Measurements from ENCODE around the gene GPS1.
"Not testable (repeated sequence)": the region's sequence is repeated elsewhere in the genome, so short reads cannot be mapped to it uniquely, and the experiment has no call there.

GPS1 gene

DNA sequence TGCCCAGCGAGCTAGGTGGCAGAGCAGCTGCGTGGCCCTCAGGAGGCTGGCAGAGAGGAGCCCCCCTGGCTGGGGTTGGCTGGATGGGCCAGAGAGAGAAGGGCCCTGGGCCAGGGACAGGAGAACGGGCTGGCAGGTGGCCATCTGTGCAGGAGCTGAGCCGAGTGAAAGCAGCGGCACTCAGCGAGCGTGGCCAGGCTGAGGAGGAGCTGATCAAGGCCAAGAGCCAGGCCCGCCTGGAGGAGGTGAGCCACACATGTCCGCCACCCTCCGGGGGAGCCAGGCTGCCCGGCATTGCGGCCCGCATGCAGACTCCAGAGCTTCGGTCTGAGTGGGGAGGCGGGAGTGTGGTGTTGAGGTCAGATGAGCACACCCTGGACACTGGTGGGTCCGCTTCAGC is 22.3 kb upstream of the GPS1 start:
- no peak for DNase-seq

DNA sequence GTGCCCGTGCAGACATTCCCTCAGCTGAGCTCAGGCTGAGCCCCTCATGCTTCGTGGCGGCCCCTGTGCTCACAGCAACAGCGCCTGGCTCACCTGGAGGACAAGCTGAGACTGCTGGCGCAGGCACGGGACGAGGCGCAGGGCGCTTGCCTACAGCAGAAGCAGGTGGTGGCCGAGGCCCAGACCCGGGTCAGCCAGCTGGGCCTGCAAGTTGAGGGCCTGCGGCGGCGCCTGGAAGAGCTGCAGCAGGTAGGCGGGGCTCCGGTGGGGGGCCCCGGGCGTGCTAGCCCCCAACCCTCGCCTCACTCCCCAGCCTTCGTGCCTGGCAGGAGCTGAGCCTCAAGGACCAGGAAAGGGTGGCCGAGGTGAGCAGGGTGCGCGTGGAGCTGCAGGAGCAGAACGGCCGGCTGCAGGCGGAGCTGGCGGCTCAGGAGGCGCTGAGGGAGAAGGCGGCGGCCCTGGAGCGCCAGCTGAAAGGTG is 21.7 kb upstream of the GPS1 start:
- no peak for DNase-seq

DNA sequence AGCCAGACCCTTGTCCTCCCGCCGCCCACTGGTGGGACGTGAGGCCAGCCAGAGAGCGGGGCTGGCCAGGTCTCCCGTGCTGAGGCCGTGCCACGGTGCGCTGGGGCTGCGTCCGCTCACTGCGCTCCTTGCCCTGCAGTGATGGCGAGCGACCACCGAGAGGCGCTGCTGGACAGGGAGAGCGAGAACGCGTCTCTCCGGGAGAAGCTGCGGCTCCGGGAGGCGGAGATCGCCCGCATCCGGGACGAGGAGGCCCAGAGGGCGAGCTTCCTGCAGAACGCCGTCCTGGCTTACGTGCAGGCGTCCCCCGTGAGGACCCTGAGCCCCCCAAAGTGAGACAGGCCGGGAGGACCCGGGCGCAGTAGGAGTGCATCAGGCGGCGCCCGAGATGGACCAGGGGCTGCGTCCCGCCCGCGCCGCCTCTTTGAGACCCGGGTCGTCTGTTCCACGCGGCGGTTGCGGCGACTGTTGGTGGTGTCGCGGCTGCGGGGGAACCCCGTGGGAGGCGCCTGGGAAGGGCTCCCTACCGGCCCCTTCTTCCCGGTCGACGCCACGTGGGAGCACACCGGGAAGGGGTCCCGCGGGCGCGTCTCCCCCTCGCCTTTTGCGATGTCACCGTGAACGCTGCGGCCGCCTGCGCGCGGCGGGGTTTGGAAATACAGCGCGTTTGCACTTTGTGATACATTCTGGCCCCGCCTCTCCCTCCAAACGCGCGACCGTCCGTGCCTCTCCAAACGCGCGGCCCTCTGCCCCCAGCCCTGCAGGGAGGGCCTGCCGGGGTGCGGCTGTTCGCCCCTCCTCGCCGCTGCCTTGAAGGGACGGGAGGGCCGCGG is 21.0 kb upstream of the GPS1 start:
- peak; percentile 42 for DNase-seq

DNA sequence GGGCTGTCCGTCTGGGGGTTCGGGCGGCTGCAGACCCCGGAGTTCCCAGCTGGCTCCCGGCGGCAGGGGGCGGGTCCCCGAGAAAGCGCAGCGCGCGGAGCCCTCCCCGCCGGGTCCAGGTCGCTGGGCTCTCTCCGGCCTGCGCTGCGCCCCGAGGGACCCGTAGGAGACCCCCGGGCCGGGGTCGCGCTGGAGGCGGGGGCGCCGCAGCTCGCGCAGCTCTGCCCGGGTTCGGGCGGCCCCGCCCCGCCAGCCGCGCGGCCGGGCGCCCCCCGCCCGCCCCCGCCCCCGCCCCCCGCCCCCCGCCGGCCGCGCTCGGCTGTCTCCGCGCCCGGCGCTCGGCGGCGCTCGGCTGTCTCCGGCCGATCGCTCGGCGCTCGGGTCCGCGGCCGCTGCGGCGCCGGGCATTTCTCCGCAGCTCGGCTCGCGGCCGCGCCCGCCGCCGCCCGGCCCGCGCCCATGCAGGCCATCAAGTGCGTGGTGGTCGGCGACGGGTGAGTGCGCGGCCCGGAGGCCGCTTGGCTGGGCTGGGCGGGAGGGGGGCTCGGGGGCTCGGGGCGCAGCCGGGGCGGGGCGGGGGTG is 20.3 kb upstream of the GPS1 start, which contains the start of gene RAC3:
TSS of gene RAC3 (plus strand) at position 376 of the 582 bp plus-strand sequence. CDS start at position 460, 84 bp downstream.
- no peak for DNase-seq

DNA sequence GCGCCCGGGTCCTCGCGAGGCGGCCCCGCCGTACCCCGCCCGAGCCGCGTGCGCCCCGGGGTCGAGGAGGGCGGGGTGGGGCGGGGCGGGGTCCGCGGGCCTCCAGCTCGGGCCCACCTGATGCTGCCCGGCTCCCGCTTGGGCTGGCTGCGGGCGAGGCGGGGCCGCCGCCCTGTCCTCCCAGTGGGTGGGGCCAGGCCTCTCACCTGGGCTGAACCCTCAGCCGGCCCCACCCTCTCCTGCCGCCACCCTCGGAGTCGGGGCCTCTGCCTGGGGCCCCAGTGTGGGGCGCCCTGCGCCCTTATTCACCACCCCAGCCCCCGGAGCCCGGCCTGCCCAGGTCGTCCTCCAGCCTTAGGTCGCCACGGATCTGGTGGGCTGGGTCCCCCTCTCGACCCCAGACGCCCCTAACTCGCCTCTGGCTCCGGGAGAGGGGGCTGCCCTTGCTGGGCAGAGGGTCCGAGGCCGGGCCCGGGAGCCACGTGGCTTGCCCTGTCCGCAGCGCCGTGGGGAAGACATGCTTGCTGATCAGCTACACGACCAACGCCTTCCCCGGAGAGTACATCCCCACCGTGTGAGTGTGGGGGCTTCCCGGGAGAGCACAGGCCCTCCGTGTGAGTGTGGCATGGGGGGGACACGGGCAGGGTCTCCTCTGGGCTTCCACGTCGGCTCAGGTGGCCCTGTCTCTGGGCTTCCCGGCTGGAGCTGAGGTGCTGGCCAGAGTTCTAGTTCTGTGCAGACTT is 19.6 kb upstream of the GPS1 start:
- no peak for DNase-seq

DNA sequence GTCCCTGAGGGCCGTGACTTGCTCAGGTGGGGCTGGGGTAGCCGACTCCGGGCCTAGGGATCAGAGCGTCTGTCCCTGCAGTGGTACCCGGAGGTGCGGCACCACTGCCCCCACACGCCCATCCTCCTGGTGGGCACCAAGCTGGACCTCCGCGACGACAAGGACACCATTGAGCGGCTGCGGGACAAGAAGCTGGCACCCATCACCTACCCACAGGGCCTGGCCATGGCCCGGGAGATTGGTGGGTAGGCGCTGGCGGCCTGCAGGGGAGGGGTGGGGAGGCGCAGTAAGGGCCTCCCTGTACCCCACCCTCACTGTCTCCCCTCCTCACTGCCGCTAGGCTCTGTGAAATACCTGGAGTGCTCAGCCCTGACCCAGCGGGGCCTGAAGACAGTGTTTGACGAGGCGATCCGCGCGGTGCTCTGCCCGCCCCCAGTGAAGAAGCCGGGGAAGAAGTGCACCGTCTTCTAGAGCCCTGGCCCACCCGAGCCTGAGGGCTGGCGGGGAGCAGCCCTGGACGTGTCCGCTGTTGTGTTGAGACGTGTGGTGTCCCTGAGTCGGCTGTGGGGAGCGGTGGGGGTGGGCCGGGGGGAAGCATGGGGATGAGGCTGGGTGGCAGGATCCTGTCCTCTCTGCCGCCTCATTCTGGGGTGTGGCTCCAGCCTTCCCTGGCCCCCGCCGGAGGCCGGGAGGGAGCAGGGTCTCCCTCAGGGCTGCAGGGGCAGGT is 18.2 kb upstream of the GPS1 start:
- DNase-seq, result no peak

DNA sequence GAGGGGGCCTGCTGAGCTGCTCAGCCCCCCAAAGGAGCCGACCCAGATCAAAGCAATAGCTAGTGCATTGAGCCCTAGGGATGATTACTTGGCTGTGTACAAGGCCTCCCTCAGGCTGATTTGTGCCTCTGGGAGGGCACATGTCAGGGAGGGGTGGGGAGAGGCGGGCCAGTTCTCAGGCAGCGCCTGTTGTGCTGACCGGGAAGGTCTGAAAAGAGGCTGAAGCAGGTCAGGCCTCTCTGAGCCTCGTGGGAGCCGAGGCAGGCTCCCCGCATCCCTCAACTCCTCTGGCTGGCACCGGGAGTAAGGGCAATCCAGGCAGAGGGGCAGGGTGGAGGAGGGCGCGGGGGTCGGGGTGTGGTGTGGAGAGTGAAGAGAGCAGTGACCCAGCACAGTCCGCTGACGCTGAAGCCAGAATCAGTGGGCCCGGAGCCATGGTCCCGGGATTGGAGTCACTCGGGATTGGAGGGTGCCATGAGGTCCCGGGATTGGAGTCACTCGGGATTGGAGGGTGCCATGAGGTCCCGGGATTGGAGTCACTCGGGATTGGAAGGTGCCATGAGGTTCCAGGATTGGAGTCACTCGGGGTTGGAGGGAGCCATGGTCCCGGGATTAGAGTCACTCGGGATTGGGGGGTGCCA is 17.2 kb upstream of the GPS1 start:
- DNase-seq, result no peak

DNA sequence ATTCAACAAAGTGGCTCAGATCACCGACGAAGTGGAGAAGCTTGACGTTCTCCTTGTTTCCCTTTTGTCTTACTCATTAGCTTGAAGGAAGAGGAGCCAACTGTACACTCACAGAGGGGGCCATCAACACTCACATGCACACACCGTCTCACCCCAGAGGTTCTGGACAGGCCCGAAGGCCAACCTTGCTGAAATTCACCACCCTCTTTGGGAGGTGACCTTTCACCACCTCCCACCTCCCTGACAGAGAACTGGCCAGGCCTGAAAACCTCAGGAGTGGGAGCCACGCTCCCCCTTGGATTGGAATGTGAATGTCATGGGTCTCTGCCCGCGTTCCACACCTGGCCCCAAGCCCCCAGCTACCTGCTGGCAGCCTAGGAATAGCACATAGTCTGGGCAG is 16.2 kb upstream of the GPS1 start:
- DNase-seq, result no peak

DNA sequence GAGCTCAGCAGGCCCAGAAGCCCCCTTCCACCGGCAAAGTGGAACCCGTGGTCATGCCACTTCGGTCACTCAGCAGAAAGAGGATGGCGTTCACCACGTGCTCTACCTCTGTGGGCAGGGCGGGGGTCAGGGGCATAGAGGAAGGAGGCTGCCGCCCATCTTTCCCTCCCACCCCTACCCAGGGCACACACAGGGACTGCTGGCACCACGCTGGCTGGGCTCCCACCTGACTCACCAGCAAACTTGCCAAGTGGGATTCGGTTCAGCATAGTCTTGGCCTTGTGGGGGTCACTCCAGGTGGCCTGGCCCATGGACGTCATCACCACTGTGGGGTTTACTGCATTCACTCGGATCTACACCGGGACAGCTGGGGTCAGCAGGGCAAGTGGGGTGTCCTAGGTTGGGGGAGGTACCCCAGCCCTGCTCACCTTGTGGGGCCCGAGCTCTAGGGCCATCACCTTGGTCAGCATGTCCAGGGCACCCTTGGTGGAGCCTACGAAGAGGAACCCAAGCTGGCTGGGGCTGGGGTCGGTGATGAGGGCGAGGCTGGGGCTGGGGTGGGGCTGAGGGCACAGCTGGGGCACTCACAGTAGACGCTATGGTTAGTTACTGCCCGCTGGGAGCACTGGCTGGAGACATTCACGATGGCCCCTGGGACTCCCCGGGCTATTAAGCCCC is 15.6 kb upstream of the GPS1 start:
- no peak for DNase-seq

DNA sequence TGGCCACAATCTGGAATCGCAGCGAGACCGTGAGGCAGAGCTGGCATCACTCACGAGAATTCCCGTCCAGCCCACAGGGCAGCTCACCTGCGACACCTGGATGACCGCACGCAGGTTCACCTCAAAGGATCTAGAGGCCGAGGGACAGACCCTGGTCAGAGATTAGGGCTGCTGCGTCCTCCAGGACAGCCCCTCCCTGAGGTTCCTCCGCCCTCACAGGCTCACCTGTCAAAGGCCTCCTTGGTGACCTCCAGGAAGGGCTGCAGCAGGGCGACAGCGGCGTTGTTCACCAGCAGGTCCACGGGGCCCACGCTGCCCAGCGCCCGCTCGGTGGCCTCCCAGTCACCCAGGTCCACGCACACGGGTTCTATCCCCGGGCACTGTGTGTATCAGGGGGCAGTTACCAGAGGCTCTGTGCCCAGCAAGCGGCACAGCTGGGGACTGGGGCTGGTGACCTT is 15.0 kb upstream of the GPS1 start:
- no peak for DNase-seq

DNA sequence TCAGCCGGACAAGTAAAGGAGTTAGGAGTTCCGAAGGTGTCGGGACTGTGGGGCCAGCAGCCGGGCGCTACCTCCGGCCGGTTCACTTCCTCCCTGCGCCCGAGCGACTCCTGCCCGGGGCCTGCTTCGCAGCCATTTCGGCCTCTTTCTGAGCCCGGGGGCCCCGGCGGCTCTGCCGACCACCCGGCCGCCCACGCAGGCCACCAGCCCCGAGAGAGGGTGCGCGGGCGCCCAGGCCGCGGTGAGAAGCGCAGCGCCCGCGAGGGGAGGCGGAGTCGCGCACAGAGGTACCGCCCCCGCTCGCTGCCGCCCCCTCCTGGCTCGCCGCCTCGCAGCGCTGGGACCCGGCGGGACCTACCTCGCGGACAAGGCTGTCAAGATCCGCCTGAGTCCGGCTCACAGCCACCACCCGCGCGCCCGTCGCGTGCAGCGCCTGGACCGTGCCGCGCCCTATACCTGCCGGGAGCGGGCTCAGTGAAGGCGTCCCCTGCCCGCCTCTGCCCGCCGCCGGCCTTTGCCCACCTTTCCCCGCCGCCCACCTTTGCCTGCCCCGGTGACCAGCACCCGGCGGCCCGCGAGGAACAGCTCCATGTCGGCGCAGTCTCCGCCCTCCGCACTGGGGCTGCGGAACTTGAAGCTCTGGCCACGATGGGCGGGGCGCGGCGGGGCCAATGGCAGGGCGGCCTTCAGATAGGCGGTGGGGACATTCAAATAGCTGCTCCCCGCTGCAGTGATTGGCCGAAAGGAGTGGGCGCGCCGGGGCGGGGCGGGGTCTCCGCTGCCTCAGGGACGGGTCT is 14.4 kb upstream of the GPS1 start, which contains the start of gene DCXR:
TSS of gene DCXR (minus strand) at position 606 of the 797 bp plus-strand sequence. CDS start at position 591, 15 bp downstream.
- peak; percentile 88 for DNase-seq

DNA sequence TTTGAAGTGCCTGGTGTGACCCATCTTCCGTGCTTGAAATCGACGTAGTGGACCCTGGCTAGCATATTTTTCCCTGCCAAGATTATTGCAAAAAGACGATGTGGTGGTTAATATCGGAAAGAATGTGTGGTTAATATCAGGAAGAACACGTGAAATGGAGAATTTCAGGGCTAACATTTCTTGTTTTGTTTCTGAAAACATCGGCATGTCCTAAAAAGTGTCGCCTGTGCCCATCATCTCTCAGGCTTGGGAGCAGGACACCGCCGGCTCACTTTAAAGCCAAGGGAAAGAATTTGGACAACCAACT is 13.9 kb upstream of the GPS1 start:
- DNase-seq, result no peak

DNA sequence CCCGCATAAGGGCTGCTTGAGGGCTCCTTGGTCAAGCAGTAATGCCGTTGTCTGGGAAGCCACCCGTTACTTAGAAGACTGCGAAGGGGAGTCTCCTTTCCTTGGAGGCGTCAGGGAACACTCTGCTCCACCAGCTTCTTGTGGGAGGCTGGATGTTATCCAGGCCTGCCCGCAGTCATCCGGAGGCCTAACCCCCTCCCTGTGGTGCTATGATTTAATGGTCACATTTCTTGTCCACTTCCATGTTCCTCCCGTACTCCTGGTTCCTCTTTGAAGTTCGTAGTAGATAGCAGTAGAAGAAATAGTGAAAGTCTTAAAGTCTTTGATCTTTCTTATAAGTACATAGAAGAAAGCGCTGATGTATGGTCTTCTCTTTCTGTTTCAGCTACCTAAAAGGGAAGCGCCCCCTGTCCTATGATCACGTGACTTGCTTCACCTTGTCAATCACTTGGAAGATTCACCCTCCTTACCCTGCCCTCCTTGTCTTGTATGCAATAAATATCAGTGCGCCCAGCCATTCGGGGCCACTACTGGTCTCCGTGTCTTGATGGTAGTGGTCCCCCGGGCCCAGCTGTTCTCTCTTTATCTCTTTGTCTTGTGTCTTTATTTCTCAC is 12.8 kb upstream of the GPS1 start:
- DNase-seq, result not testable (repeated sequence)

DNA sequence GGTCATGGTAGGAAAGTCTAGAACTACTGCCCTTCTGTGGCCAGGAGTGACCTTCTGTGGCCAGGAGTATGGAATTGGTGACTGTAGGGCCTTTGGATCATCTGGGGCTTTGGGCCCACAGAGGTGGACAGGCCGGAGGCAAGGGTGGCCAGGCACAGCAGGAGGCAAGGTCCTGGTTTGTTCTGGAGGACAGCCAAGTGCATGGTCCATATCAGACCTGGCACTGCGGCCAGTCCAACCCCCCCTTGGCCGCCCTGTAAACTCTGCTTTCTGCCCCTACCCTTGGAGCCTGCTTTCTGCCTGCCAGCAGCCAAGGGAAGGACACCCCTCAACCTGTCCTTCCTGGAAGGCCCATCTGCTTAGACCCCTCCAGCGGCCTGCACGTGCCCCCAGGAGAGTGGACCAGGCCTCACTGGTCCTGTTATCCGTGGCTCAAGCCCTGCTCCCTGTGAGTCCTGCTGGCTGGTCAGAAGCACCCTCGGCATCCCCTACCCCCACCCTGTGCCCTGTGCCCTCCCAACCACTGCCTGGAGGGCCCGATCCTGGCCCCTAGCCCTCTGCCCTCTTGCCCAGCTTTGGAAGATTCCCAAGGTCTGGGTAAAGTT is 11.9 kb upstream of the GPS1 start:
- no peak for DNase-seq

DNA sequence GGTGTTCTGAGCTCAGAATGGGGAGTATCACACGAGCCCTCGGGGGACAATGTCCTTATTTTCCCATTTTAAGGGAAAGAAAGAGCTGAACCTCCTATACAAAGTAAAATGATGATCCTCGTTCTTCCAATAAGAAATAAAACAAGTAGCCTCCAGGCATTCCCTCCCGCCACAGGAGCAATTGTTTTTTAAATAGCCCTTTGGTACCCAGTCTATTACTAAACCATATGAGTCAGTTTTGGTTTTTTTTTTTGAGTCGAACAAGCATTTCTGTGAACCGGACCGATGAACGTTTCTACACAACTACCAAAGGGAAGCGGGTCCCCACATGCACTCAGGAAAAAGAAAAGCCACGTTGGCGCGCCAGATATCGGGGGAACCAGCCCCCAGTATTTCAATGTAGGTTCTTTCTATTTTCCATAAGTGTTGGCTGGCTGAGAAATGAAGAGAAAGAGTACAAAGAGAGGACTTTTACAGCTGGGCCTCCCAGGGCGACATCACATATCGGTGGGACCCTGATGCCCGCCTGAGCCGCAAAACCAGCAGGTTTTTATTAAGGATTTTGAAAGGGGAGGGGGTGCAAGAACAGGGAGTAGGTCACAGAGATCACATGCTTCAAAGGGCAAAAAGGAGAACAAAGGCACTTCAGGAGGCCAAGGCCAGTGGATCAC is 10.4 kb upstream of the GPS1 start:
- no peak for DNase-seq

DNA sequence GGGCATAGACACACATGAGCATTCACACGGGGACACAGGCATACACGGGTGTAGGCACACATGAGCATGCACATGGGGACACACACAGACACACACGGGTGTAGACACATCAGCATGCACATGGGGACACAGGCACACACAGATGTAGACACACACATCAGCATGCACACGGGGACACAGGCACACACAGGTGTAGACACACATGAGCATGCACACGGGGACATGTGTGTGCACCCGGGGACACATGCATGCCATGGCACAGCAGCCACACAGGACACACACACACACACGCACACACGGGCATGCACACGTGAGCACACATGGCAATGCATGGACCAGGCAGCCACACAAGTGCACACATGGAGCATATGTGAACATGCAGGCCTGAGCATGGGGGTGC is 9.0 kb upstream of the GPS1 start:
- DNase-seq, result no peak

DNA sequence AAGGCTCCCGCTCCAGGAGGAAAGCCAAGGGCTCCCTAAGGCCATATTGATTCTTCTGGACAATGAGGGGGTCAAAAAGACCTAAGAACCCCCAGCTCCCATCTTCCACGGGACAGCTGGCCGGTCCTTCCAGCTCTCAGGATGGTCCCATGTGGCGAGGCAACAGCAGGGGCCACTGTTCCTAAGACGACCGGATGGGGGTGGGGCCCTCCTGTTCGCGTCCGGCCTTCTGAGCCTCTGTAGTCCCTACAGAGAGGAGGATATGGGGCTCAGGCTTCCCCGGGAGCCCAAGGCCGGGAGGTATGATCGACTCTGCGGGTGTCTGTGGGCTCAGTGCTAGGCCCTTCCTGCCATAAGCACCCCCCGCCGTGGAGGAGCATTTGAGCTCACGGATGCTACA is 8.2 kb upstream of the GPS1 start:
- no peak for DNase-seq

DNA sequence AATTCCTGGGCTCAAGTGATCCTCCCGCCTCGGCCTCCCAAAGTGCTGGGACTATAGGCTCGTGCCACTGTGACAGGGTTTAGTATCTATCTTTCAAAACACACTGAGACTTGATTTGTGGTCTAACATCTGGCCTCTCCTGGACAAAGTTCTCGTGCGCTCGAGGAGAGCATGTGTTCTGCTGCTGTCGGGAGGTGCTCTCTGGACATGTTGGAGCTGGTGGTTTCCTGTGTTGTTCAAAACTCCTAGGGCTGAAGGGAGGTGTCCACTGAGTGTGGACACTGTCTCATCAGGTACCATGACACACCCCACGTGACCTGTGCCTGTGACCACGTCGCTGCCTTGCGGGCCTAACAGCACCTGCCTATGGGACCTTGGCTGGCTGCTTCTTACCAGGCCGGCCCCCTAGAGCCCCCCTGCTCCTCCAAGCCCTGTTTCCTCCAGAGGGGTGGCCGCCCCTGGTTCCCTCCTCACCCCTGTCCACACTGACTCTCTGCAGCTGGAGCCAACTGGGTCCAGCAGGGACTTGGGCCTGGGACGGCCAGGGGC is 5.7 kb upstream of the GPS1 start:
- DNase-seq, result no peak

DNA sequence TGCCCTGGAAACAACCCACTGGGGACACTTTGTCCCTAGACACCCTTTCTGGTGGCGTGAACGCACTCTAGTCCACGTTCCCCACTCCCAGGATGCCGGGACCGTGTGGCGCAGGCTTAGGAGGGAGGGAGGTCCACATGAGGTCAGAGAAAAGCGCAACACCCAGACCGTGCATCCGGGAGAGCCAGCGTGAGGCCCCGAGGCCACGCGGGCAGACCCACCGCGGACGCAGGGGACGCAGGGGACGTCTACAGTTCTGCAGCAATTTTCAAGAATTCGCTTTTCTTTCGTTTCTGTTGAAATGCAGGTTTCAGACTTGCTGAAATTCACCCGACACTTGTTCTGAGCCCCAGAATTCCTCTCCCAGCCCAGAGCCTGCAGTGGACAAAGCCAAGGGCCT is 4.8 kb upstream of the GPS1 start:
- DNase-seq, result no peak

Data from NCI-H2081 treated with DMSO at 0.1 percent for 48 hours (cell line).